T-cell (primary cell): ENCODE measurements around the gene PRTG. TPM values are rescaled to one million over a fixed set of nuclear protein-coding genes. Genes with fewer than 3 reads are reported as not detected.

Experiments
- ATAC-seq, 4 experiments: fragments of 200-7000 bp in 3 of 4; fragments of 150-1000 bp in 1 of 4; cut with Tn5 transposase; replicated peaks in 1 of 4; 1 replicate in 3 of 4; 2 replicates in 1 of 4; pipeline ENCODE4 v1.10.0; 2021; ENCODE audit warnings: moderate library complexity in 3 of 4, mild to moderate bottlenecking in 2 of 4, moderate number of reproducible peaks in 1 of 4
- CTCF ChIA-PET, 2 donors: fragments of 300-600 bp; sonication (Branson Sonifier 250); formaldehyde crosslinking; loops; one replicate each; lab custom pipeline; 2022; ENCODE audit warnings: antibody characterized with exemption in 2 of 2; lab: Charles Lee
- POLR2A ChIA-PET, 2 donors: fragments of 300-600 bp; sonication (Branson Sonifier 250); formaldehyde crosslinking; loops; one replicate each; lab custom pipeline; 2022; ENCODE audit warnings: antibody characterized with exemption in 2 of 2; lab: Charles Lee
- DNase-seq, 35 experiments: peaks; one replicate each; pipeline versions ENCODE4 v3.0.0 to v3.0.0-alpha.2; 2013 to 2023
- H3K27ac ChIP-seq: one replicate; pipeline ENCODE4 v1.5.1; 2013; ENCODE audit warnings: low read length
- H3K27me3 ChIP-seq, 2 experiments: replicated peaks in 1 of 2; 1 replicate in 1 of 2; 2 replicates in 1 of 2; pipeline versions ENCODE4 v1.6.1 to v1.7.0; 2013; ENCODE audit warnings: low read length in 1 of 2, mixed read lengths in 1 of 2; ENCODE audit not compliant: control insufficient read depth in 2 of 2, insufficient read depth in 2 of 2; ENCODE audit errors: extremely low read depth in 1 of 2
- H3K36me3 ChIP-seq, 2 donors: 1 replicate in 1 of 2; 2 replicates in 1 of 2; pipeline versions ENCODE4 v1.6.1 to v1.7.0; 2013; ENCODE audit warnings: low read length in 1 of 2; ENCODE audit not compliant: control insufficient read depth in 2 of 2, insufficient read depth in 1 of 2; ENCODE audit errors: extremely low read depth in 1 of 2
- H3K4me1 ChIP-seq, 2 experiments: 1 replicate in 1 of 2; 2 replicates in 1 of 2; pipeline versions ENCODE4 v1.6.1 to v1.7.0; 2013; ENCODE audit warnings: low read length in 2 of 2, mixed read lengths in 1 of 2; ENCODE audit not compliant: insufficient read depth in 2 of 2, control insufficient read depth in 1 of 2; ENCODE audit errors: extremely low read depth in 1 of 2
- H3K4me3 ChIP-seq, 2 donors: 1 replicate in 1 of 2; 2 replicates in 1 of 2; pipeline versions ENCODE4 v1.5.1 to v1.7.0; 2013; ENCODE audit warnings: mild to moderate bottlenecking in 2 of 2, low read length in 1 of 2, moderate library complexity in 1 of 2; ENCODE audit not compliant: control insufficient read depth in 1 of 2; ENCODE audit errors: extremely low read depth in 1 of 2
- H3K9me3 ChIP-seq: 2 replicates; pipeline ENCODE4 v1.7.0; 2013
- H3K27ac Mint-ChIP-seq, 2 donors: one replicate each; pipeline ENCODE4 v1.8.0; 2020 to 2021; ENCODE audit warnings: mild to moderate bottlenecking in 2 of 2, mixed read lengths in 2 of 2
- H3K27me3 Mint-ChIP-seq, 2 donors: one replicate each; pipeline ENCODE4 v1.8.0; 2021 to 2022; ENCODE audit warnings: mixed read lengths in 2 of 2
- H3K36me3 Mint-ChIP-seq: one replicate; pipeline ENCODE4 v1.8.0; 2021; ENCODE audit warnings: mixed read lengths
- H3K4me1 Mint-ChIP-seq, 3 donors: one replicate each; pipeline ENCODE4 v1.8.0; 2020 to 2022; ENCODE audit warnings: mixed read lengths in 3 of 3, mild to moderate bottlenecking in 1 of 3
- H3K4me3 Mint-ChIP-seq, 3 donors: one replicate each; pipeline ENCODE4 v1.8.0; 2020 to 2022; ENCODE audit warnings: mild to moderate bottlenecking in 3 of 3, mixed read lengths in 3 of 3, moderate library complexity in 3 of 3
- H3K9me3 Mint-ChIP-seq, 3 donors: one replicate each; pipeline ENCODE4 v1.8.0; 2020 to 2022; ENCODE audit warnings: mixed read lengths in 3 of 3
- WGBS: methylation state at CpG from one replicate; pipeline ENCODE4 v1.1.5; 2013; ENCODE audit warnings: missing lambda C conversion rate; ENCODE audit not compliant: insufficient coverage; 5-methylcytosine and 5-hydroxymethylcytosine counted together
- total RNA-seq, 35 experiments: library from RNA in 6 of 35; stranded (reverse) in 6 of 35; fragments of 120-200 nt in 1 of 35; gene quantifications; one replicate each; pipeline versions ENCODE4 v1.2.1 to v1.2.4 and lab custom pipeline; 2013 to 2026

PRTG gene
- total RNA-seq, 5 donors from 2014 or later (not counting 1 experiment from before 2014, with no cell fraction given): 0.06 to 0.16 (median 0.09) TPM; not detected in 2

DNA sequence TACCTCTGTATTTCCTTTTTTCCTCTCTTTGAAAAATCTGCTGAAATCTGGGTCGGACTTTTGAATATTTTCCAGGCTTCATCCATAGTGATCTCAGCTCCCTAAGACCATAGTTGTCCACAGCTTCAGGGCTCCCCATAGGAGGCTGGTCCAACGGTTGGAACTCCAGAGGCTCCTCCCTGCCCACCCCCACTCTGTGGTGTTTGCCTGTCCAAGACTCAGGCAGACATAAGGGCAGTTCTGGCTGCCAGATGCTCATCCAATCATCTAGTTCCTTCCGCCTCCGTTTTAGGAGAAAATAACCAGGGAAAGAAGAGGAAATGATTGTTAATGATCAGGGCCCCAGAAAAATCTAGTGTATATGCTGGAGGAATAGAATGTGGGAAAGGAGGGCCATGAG is 27.9 kb upstream of the PRTG start:
- H3K9me3 Mint-ChIP-seq: no peaks in the 10 kb centered on the region
- Histone ChIP-seq H3K36me3 (no peaks in the 10 kb centered on the region), H3K27me3 (no peaks in the 10 kb centered on the region), H3K9me3 (no peaks in the 10 kb centered on the region), H3K4me3 (no peak overlapping the region), H3K27ac (no peak overlapping the region), H3K4me1 (peaks cover 0 to 2% of the 10 kb centered on the region in 2 experiments)
- ATAC-seq (no peak), DNase-seq (no peak)
- 68% methylated on average over 3 of the region's 4 CpGs for WGBS
- H3K27ac Mint-ChIP-seq: no peak overlapping the region
- peaks cover 3 to 20% of the 10 kb centered on the region in 2 donors for H3K27me3 Mint-ChIP-seq
- peaks cover 0 to 2% (median 0%) of the 10 kb centered on the region in 3 donors for H3K4me1 Mint-ChIP-seq
- no peaks in the 10 kb centered on the region for H3K36me3 Mint-ChIP-seq
- no peak overlapping the region for H3K4me3 Mint-ChIP-seq
- ChIA-PET CTCF (no interaction called here), POLR2A (no interaction called here)

DNA sequence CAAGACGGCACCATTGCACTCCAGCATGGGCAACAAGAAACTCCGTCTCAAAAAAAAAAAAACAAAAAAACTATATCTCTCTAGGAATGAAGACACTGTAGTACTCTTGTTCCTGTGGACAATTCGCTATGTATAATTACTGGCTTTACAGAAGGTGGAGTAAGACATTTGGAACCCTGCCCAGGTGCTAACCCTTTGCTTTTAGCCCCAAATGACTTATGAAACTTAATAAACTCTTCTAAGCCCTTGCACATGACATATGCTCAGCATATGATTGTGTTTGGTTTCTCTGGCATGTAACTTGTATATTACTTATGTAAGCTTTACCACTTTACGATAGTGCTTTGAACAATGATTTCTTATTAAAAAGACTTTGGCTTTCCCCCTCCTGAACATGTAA is 27.3 kb upstream of the PRTG start:
- H3K9me3 ChIP-seq: no peaks in the 10 kb centered on the region
- Mint-ChIP-seq H3K9me3 (no peaks in the 10 kb centered on the region), H3K4me1 (peaks cover 0 to 2% (median 0%) of the 10 kb centered on the region in 3 donors), H3K4me3 (no peak overlapping the region), H3K27me3 (peaks cover 3 to 20% of the 10 kb centered on the region in 2 donors), H3K27ac (no peak overlapping the region), H3K36me3 (no peaks in the 10 kb centered on the region)
- ChIA-PET CTCF (no interaction called here), POLR2A (no interaction called here)
- H3K4me3 ChIP-seq: no peak overlapping the region
- H3K27me3 ChIP-seq: no peaks in the 10 kb centered on the region
- no CpG with 5 or more reads among the region's 4 CpGs for WGBS
- H3K36me3 ChIP-seq: no peaks in the 10 kb centered on the region
- ATAC-seq (no peak), DNase-seq (no peak)
- H3K4me1 ChIP-seq: peaks cover 0 to 2% of the 10 kb centered on the region in 2 experiments
- no peak overlapping the region for H3K27ac ChIP-seq

DNA sequence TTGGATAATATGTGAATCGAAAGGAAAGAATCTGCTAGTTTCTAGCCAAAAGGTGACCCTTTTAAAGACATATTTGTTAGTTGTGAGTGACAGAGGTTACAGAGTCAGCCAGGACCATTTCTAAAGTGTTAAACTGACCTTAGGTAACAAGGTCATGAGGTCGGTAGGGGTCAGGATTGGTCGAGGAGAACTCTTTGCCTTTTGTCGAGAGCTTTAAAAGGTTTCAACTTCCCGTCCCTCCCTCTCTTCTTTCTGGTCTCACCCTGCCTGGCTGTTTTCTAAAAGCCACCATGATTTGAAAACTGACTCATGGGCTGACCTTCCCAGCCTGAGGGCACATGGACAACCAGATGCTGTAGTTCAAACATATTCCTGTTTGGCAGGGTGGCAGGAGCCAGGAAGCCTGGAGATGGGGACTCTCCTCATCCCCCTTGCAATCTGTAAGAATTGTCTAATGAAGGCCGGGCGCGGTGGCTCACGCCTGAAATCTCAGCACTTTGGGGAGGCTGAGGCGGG is 25.8 kb upstream of the PRTG start:
- H3K36me3 Mint-ChIP-seq: no peaks in the 10 kb centered on the region
- H3K4me1 Mint-ChIP-seq: peaks cover 0 to 2% (median 0%) of the 10 kb centered on the region in 3 donors
- no peak overlapping the region for H3K4me3 Mint-ChIP-seq
- H3K4me3 ChIP-seq: no peak overlapping the region
- no peaks in the 10 kb centered on the region for H3K9me3 ChIP-seq
- ATAC-seq: no peak
- H3K4me1 ChIP-seq: peaks cover 0 to 2% of the 10 kb centered on the region in 2 experiments
- peaks cover 3 to 15% of the 10 kb centered on the region in 2 donors for H3K27me3 Mint-ChIP-seq
- CTCF ChIA-PET: interaction anchor here in 1 of 2 donors (0.7 kb wide), 1 partner anchor 15 kb away, joined by 3 read pairs; no protein-coding TSS in a partner anchor
- H3K27me3 ChIP-seq: no peaks in the 10 kb centered on the region
- POLR2A ChIA-PET: no interaction called here
- H3K9me3 Mint-ChIP-seq: no peaks in the 10 kb centered on the region
- no peak for DNase-seq
- H3K27ac Mint-ChIP-seq: no peak overlapping the region
- no peaks in the 10 kb centered on the region for H3K36me3 ChIP-seq
- H3K27ac ChIP-seq: no peak overlapping the region
- WGBS: 70% methylated on average over 5 of the region's 10 CpGs

DNA sequence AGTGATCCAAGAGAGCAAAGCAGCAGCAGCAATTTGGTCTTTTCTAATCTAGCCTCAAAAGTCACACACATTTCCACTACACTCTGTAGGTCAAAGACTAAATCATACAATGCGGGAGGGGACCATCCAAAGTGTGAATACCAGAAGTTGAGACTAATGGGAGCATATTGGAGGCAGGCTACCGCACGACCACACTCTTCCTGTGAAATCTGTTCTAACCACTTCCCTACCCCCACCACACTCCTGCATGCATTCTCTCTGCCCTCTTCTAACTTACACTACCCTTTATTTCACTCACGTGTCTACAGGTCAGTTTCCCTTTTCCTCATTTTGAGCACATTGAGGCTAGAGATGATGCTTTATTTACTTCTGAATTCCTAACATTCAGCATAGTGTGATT is 23.7 kb upstream of the PRTG start:
- CTCF ChIA-PET: interaction anchor here in 1 of 2 donors (0.5 kb wide), 1 partner anchor 78 kb away, joined by 4 read pairs; no protein-coding TSS in a partner anchor
- Histone ChIP-seq H3K4me1 (peaks cover 0 to 2% of the 10 kb centered on the region in 2 experiments), H3K27me3 (no peaks in the 10 kb centered on the region), H3K36me3 (no peaks in the 10 kb centered on the region), H3K27ac (no peak overlapping the region), H3K9me3 (no peaks in the 10 kb centered on the region), H3K4me3 (no peak overlapping the region)
- no peaks in the 10 kb centered on the region for H3K9me3 Mint-ChIP-seq
- no peaks in the 10 kb centered on the region for H3K36me3 Mint-ChIP-seq
- no CpG with 5 or more reads among the region's 4 CpGs for WGBS
- no peak overlapping the region for H3K4me3 Mint-ChIP-seq
- H3K4me1 Mint-ChIP-seq: peaks cover 0 to 2% (median 0%) of the 10 kb centered on the region in 3 donors
- POLR2A ChIA-PET: no interaction called here
- ATAC-seq (no peak), DNase-seq (no peak)
- H3K27ac Mint-ChIP-seq: no peak overlapping the region
- peaks cover 3 to 13% of the 10 kb centered on the region in 2 donors for H3K27me3 Mint-ChIP-seq

DNA sequence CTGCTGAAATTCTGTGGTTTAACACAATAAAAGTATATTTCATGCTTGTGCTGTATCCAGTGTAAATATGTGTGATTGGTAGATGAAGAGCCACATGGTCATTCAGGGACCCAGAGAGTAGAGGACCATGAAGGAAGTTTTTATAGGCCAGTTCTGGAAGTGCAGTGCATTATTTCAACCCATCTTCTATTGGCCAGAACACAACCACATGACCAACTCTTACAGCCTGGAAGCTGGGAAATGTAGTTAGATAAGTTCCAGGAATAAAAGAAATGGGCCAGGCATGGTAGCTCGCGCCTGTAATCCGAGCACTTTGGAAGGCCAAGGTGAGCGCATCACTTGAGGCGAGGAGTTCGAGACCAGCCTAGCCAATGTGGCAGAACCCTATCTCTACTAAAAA is 21.4 kb upstream of the PRTG start:
- H3K9me3 ChIP-seq: no peaks in the 10 kb centered on the region
- Mint-ChIP-seq H3K4me1 (peaks cover 0 to 2% (median 0%) of the 10 kb centered on the region in 3 donors), H3K4me3 (no peak overlapping the region), H3K9me3 (no peaks in the 10 kb centered on the region), H3K36me3 (no peaks in the 10 kb centered on the region), H3K27ac (no peak overlapping the region), H3K27me3 (peaks cover 3 to 8% of the 10 kb centered on the region in 2 donors)
- H3K27me3 ChIP-seq: no peaks in the 10 kb centered on the region
- DNase-seq (no peak), ATAC-seq (no peak)
- POLR2A ChIA-PET: no interaction called here
- H3K36me3 ChIP-seq: no peaks in the 10 kb centered on the region
- no peak overlapping the region for H3K27ac ChIP-seq
- peaks cover 0 to 2% of the 10 kb centered on the region in 2 experiments for H3K4me1 ChIP-seq
- H3K4me3 ChIP-seq: no peak overlapping the region
- CTCF ChIA-PET: interaction anchor here in 1 of 2 donors (0.6 kb wide), 1 partner anchor 191 kb away, joined by 3 read pairs; no protein-coding TSS in a partner anchor
- WGBS: 91% methylated on average over 6 of the region's 6 CpGs

DNA sequence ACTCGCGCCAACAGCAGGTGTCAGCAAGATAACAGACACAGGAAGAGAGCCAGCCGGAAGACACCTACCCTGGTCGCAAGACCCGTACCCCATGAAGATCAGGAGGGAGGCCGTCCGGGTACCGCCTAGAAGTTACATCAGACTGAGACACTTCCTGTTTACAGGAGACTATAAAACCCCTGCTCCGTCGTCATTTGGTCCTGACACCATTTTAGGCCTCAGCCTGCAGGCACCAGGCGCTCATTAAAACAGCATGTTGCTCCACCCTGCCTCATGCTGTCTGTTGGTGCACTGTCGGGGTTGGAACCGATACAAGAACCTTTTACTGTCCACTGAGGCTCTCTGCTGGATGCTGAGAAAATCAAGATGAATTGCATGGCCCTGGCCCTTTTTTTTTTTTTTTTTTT is 15.6 kb upstream of the PRTG start:
- no peak overlapping the region for H3K4me3 Mint-ChIP-seq
- POLR2A ChIA-PET: no interaction called here
- H3K27ac Mint-ChIP-seq: no peak overlapping the region
- H3K27me3 ChIP-seq: no peaks in the 10 kb centered on the region
- peaks cover 7 to 14% of the 10 kb centered on the region in 2 donors for H3K27me3 Mint-ChIP-seq
- H3K9me3 Mint-ChIP-seq: no peaks in the 10 kb centered on the region
- H3K9me3 ChIP-seq: no peaks in the 10 kb centered on the region
- DNase-seq: no peak
- no peak for ATAC-seq
- H3K36me3 ChIP-seq: no peaks in the 10 kb centered on the region
- CTCF ChIA-PET: no interaction called here
- WGBS: 87% methylated on average over 13 of the region's 13 CpGs
- H3K27ac ChIP-seq: no peak overlapping the region
- no peak overlapping the region for H3K4me3 ChIP-seq
- H3K36me3 Mint-ChIP-seq: no peaks in the 10 kb centered on the region
- no peaks in the 10 kb centered on the region for H3K4me1 ChIP-seq
- no peaks in the 10 kb centered on the region for H3K4me1 Mint-ChIP-seq
